H1 (cell line): ENCODE data around the gene HLTF. TPM values are rescaled to one million over a fixed set of nuclear protein-coding genes. Genes with fewer than 3 reads are reported as not detected.

ENCODE experiments used
- CTCF ChIA-PET: fragments of 300-600 bp; sonication (Branson Sonifier 250); formaldehyde crosslinking; loops from one replicate; lab custom pipeline; 2021; ENCODE audit not compliant: partially characterized antibody; lab: Charles Lee
- POLR2A ChIA-PET: fragments of 300-600 bp; sonication (Branson Sonifier 250); formaldehyde crosslinking; loops from one replicate; lab custom pipeline; 2021; ENCODE audit warnings: inconsistent platforms; ENCODE audit not compliant: partially characterized antibody; lab: Charles Lee
- DNase-seq, 2 experiments: peaks; one replicate each; pipeline versions ENCODE4 v3.0.0 to v3.0.0-alpha.2; 2010 to 2022; ENCODE audit warnings: low spot score in 2 of 2, low read depth in 1 of 2, mixed read lengths in 1 of 2
- FAIRE-seq: peaks from 2 replicates; lab custom pipeline; 2011; peaks lifted over from hg19 to GRCh38; lab: Jason Lieb, UNC
- H2AFZ ChIP-seq: 2 replicates; pipeline ENCODE4 v1.8.1; 2012; ENCODE audit warnings: low read length, inconsistent platforms
- H2AK5ac ChIP-seq: 2 replicates; pipeline ENCODE4 v1.6.1; 2013; ENCODE audit warnings: low read depth, low read length
- H2BK120ac ChIP-seq: replicated peaks from 2 replicates; pipeline ENCODE3; 2013; ENCODE audit warnings: low read depth, low read length, inconsistent platforms
- H2BK12ac ChIP-seq: 2 replicates; pipeline ENCODE4 v1.6.1; 2013; ENCODE audit warnings: low read depth, low read length
- H2BK15ac ChIP-seq: 2 replicates; pipeline ENCODE4 v1.6.1; 2013; ENCODE audit warnings: low read length
- H2BK20ac ChIP-seq: 2 replicates; pipeline ENCODE4 v1.6.1; 2013; ENCODE audit warnings: low read length
- H2BK5ac ChIP-seq: 2 replicates; pipeline ENCODE4 v1.6.1; 2013; ENCODE audit warnings: low read depth, low read length
- H3K14ac ChIP-seq: 2 replicates; pipeline ENCODE4 v1.6.1; 2013; ENCODE audit warnings: inconsistent platforms; ENCODE audit not compliant: insufficient read length
- H3K18ac ChIP-seq: 2 replicates; pipeline ENCODE4 v1.6.1; 2013; ENCODE audit warnings: low read length; ENCODE audit errors: extremely low read depth
- H3K23ac ChIP-seq: 2 replicates; pipeline ENCODE4 v1.6.1; 2013; ENCODE audit warnings: inconsistent platforms; ENCODE audit not compliant: insufficient read length
- H3K23me2 ChIP-seq: 2 replicates; pipeline ENCODE4 v1.6.1; 2013; ENCODE audit warnings: low read depth, low read length
- H3K27ac ChIP-seq: 2 replicates; pipeline ENCODE4 v1.6.1; 2011; ENCODE audit warnings: low read depth, low read length, inconsistent platforms
- H3K27me3 ChIP-seq, 4 experiments: replicated peaks in 1 of 4; 1 replicate in 1 of 4; 2 replicates in 3 of 4; pipeline versions ENCODE4 v1.6.1 to v1.8.1; 2011 to 2013; ENCODE audit warnings: low read length in 3 of 4, mild to moderate bottlenecking in 3 of 4, inconsistent platforms in 2 of 4, mixed read lengths in 2 of 4, moderate library complexity in 1 of 4; ENCODE audit not compliant: control insufficient read depth in 3 of 4, insufficient read depth in 3 of 4; ENCODE audit errors: extremely low read depth in 1 of 4
- H3K36me3 ChIP-seq, 4 experiments: 2 replicates each; pipeline versions ENCODE4 v1.6.1 to v1.8.1; 2011 to 2013; ENCODE audit warnings: mild to moderate bottlenecking in 4 of 4, low read length in 3 of 4, moderate library complexity in 2 of 4, control low read depth in 1 of 4, inconsistent platforms in 1 of 4; ENCODE audit not compliant: insufficient read depth in 4 of 4, control insufficient read depth in 2 of 4
- H3K4ac ChIP-seq: replicated peaks from 2 replicates; pipeline ENCODE3; 2013; ENCODE audit warnings: low read length, low read depth, mixed read lengths, inconsistent platforms; ENCODE audit not compliant: insufficient read length
- H3K4me1 ChIP-seq, 4 experiments: replicated peaks in 1 of 4; 1 replicate in 1 of 4; 2 replicates in 3 of 4; pipeline versions ENCODE4 v1.6.1 to v1.8.1; 2011 to 2013; ENCODE audit warnings: low read length in 3 of 4, inconsistent platforms in 2 of 4, mixed read lengths in 1 of 4; ENCODE audit not compliant: insufficient read depth in 4 of 4, control insufficient read depth in 3 of 4
- H3K4me2 ChIP-seq, 2 experiments: 2 replicates each; pipeline versions ENCODE4 v1.6.1 to v1.8.1; 2011 to 2013; ENCODE audit warnings: low read depth in 2 of 2, low read length in 2 of 2, control low read depth in 1 of 2, inconsistent platforms in 1 of 2, mild to moderate bottlenecking in 1 of 2; ENCODE audit not compliant: insufficient read depth in 1 of 2
- H3K4me3 ChIP-seq, 4 experiments: fragments of 200-600, 300-600 bp in 1 of 4; sonication (generic), shearing (Covaris generic), sonication (Bioruptor Twin) in 1 of 4; 2 replicates each; pipeline versions ENCODE4 v1.5.1 to v1.8.1; 2011 to 2016; ENCODE audit warnings: low read length in 4 of 4, low read depth in 3 of 4, control low read depth in 2 of 4, inconsistent platforms in 2 of 4, mild to moderate bottlenecking in 2 of 4, mixed read lengths in 1 of 4, moderate library complexity in 1 of 4; ENCODE audit not compliant: insufficient read depth in 2 of 4; ENCODE audit errors: extremely low read depth in 1 of 4
- H3K56ac ChIP-seq: replicated peaks from 2 replicates; pipeline ENCODE3; 2013; ENCODE audit warnings: low read depth, mild to moderate bottlenecking, mixed read lengths, low read length, inconsistent platforms; ENCODE audit not compliant: insufficient read length
- H3K79me1 ChIP-seq: 2 replicates; pipeline ENCODE4 v1.6.1; 2013; ENCODE audit warnings: low read depth, low read length, control low read depth
- H3K79me2 ChIP-seq, 2 experiments: 2 replicates each; pipeline versions ENCODE4 v1.6.1 to v1.8.1; 2012 to 2013; ENCODE audit warnings: low read length in 2 of 2, mild to moderate bottlenecking in 2 of 2, inconsistent platforms in 1 of 2; ENCODE audit not compliant: insufficient read depth in 2 of 2, control insufficient read depth in 1 of 2
- H3K9ac ChIP-seq, 4 experiments: replicated peaks in 1 of 4; 1 replicate in 1 of 4; 2 replicates in 3 of 4; pipeline versions ENCODE4 v1.6.1 to v1.8.1; 2011 to 2013; ENCODE audit warnings: low read depth in 3 of 4, low read length in 3 of 4, control low read depth in 2 of 4, mild to moderate bottlenecking in 2 of 4, moderate library complexity in 2 of 4, inconsistent platforms in 1 of 4; ENCODE audit errors: extremely low read depth in 1 of 4
- H3K9me3 ChIP-seq, 2 experiments: 2 replicates each; pipeline versions ENCODE4 v1.6.1 to v1.8.1; 2012 to 2013; ENCODE audit warnings: mild to moderate bottlenecking in 2 of 2, moderate library complexity in 2 of 2, control low read depth in 1 of 2, inconsistent platforms in 1 of 2, low read depth in 1 of 2, low read length in 1 of 2, mixed read lengths in 1 of 2; ENCODE audit not compliant: insufficient read depth in 2 of 2
- H4K20me1 ChIP-seq, 2 experiments: replicated peaks in 1 of 2; 2 replicates each; pipeline versions ENCODE3 to v1.8.1; 2011 to 2013; ENCODE audit warnings: inconsistent platforms in 2 of 2, low read length in 2 of 2, mild to moderate bottlenecking in 1 of 2; ENCODE audit not compliant: insufficient read depth in 2 of 2, control insufficient read depth in 1 of 2
- H4K5ac ChIP-seq: 2 replicates; pipeline ENCODE4 v1.6.1; 2013; ENCODE audit warnings: low read length, low read depth, mixed read lengths, inconsistent platforms; ENCODE audit not compliant: insufficient read length
- H4K8ac ChIP-seq: 2 replicates; pipeline ENCODE4 v1.8.0; 2013; ENCODE audit warnings: mild to moderate bottlenecking, moderate library complexity, low read length, inconsistent platforms; ENCODE audit not compliant: insufficient read depth; ENCODE audit errors: extremely low read depth
- H4K91ac ChIP-seq: replicated peaks from 2 replicates; pipeline ENCODE3; 2013; ENCODE audit warnings: low read length, mixed read lengths, inconsistent platforms; ENCODE audit not compliant: insufficient read length
- CBX8 ChIP-seq: fragments of 300-800, 300-1000 bp; sonication (generic); IDR thresholded peaks from 2 replicates; pipeline ENCODE4 v1.7.1; 2016; ENCODE audit warnings: low read depth, low read length, borderline replicate concordance
- CHD2 ChIP-seq: IDR thresholded peaks from 2 replicates; pipeline ENCODE4 v1.6.1; 2012; ENCODE audit warnings: low read length, improper control_type of control experiment
- E2F6 ChIP-seq: IDR thresholded peaks from 2 replicates; pipeline ENCODE4 v1.6.1; 2012; ENCODE audit warnings: inconsistent platforms
- GTF2F1 ChIP-seq: IDR thresholded peaks from 2 replicates; pipeline ENCODE4 v1.6.1; 2012; ENCODE audit warnings: low read depth, low read length, improper control_type of control experiment, borderline replicate concordance
- JUND ChIP-seq: IDR thresholded peaks from 2 replicates; pipeline ENCODE4 v1.6.1; 2011; ENCODE audit warnings: mild to moderate bottlenecking, improper control_type of control experiment, low read length
- KDM4A ChIP-seq: IDR thresholded peaks from one replicate; pipeline ENCODE4 v1.7.1; 2012; ENCODE audit warnings: low read depth, mild to moderate bottlenecking, moderate library complexity, low read length, inconsistent platforms; ENCODE audit not compliant: severe bottlenecking
- SIX5 ChIP-seq: IDR thresholded peaks from 2 replicates; pipeline ENCODE4 v1.6.1; 2011; ENCODE audit warnings: mild to moderate bottlenecking, low read depth, low read length
- TAF7 ChIP-seq: optimal IDR thresholded peaks from 2 replicates; pipeline ENCODE3; 2011; ENCODE audit warnings: low read depth, mild to moderate bottlenecking, inconsistent platforms, low read length, moderate library complexity, borderline replicate concordance
- ZNF274 ChIP-seq: IDR thresholded peaks from 2 replicates; pipeline ENCODE4 v1.7.0; 2012; ENCODE audit warnings: low read length, borderline replicate concordance; ENCODE audit errors: extremely low read depth
- WGBS, 2 experiments: shearing (Covaris generic) in 1 of 2; methylation state at CpG; one replicate each; pipeline versions ENCODE4 v1.1.6 to v1.1.7; 2013 to 2015; ENCODE audit warnings: low lambda C conversion rate in 2 of 2, mixed read lengths in 2 of 2, inconsistent platforms in 1 of 2, low coverage in 1 of 2, missing lambda C conversion rate in 1 of 2; ENCODE audit not compliant: insufficient replicate concordance in 2 of 2, insufficient coverage in 1 of 2, insufficient read length in 1 of 2; ENCODE audit errors: extremely low coverage in 1 of 2, missing lambda C conversion rate in 1 of 2; 5-methylcytosine and 5-hydroxymethylcytosine counted together
- polyA plus RNA-seq, 7 experiments: library from polyadenylated mRNA; depleted of rRNA in 3 of 7; stranded (reverse) in 5 of 7; unstranded in 2 of 7; fragments of >200 nt in 5 of 7; fragments of 200-250 nt in 2 of 7; gene quantifications; 1 replicate in 5 of 7; 2 replicates in 1 of 7; 4 replicates in 1 of 7; pipeline versions ENCODE4 v1.2.1 to v1.2.3, GENCODE V29; 2011 to 2013; ENCODE audit warnings: missing spikeins in 2 of 7, mixed read lengths in 2 of 7
- total RNA-seq: library from RNA; stranded (reverse); fragmentation: NEBNext Ultra II Directional; extraction: Animal tissue kit (Norgen Biotek cat#: 25700); gene quantifications from 2 replicates; pipeline ENCODE4 v1.2.1, GENCODE V29; 2021

HLTF gene
- total and polyA plus RNA-seq, 2 of the 8 experiments (the other 6 are each of a cell fraction or from before 2014, with no cell fraction given): 18.1 to 60.3 TPM

GRCh38 chr3:149010966-149011365, 75.4 kb downstream of the HLTF start:
- Histone ChIP-seq H3K4ac (no peak overlapping the region), H4K8ac (no peak overlapping the region), H3K36me3 (peaks cover 0 to 26% (median 7%) of the 10 kb centered on the region in 4 experiments; a peak in 4 of 8 replicates), H3K23me2 (no peaks in the 10 kb centered on the region), H3K4me1 (peaks cover 0 to 5% (median 1%) of the 10 kb centered on the region in 4 experiments; a peak in 1 of 7 replicates), H3K56ac (no peak overlapping the region), H2BK20ac (no peak overlapping the region), H2BK5ac (no peak overlapping the region), H3K4me2 (no peak overlapping the region), H3K27ac (no peak overlapping the region), H3K9ac (no peak overlapping the region), H3K27me3 (no peaks in the 10 kb centered on the region), H4K20me1 (no peaks in the 10 kb centered on the region), H3K18ac (no peak overlapping the region), H4K91ac (no peak overlapping the region), H3K4me3 (no peak overlapping the region), H3K79me1 (no peaks in the 10 kb centered on the region)
- CTCF ChIA-PET: no interaction called here
- WGBS, 2 experiments: 78% methylated on average over 2 of the region's 2 CpGs; no CpG with 5 or more reads in 1 of the 2 experiments
- POLR2A ChIA-PET: no interaction called here
- TF ChIP-seq KDM4A (no peak), ZNF274 (no peak), JUND (no peak), SIX5 (no peak), GTF2F1 (no peak), E2F6 (no peak), CBX8 (no peak), TAF7 (no peak), CHD2 (no peak)
- TF ChIP-seq, all 59 proteins: peak for 0
- DNase-seq (no peak), FAIRE-seq (no peak)
- Histone ChIP-seq H3K79me2 (no peaks in the 10 kb centered on the region), H2AFZ (no peak overlapping the region), H3K14ac (no peak overlapping the region), H2AK5ac (no peak overlapping the region), H2BK12ac (no peak overlapping the region), H2BK15ac (no peak overlapping the region), H2BK120ac (no peak overlapping the region), H3K23ac (no peak overlapping the region), H3K9me3 (no peaks in the 10 kb centered on the region), H4K5ac (no peak overlapping the region)
